OCI-M1 (cell line): Measurements from ENCODE around the gene ZBTB47.
A peak's percentile ranks its signal among the peaks of the same experiment; 100 is the strongest.

ENCODE experiments used
- DNase-seq: peaks from one replicate; lab custom pipeline; 2025; lab: John Stamatoyannopoulos, UW

The ZBTB47 gene

DNA sequence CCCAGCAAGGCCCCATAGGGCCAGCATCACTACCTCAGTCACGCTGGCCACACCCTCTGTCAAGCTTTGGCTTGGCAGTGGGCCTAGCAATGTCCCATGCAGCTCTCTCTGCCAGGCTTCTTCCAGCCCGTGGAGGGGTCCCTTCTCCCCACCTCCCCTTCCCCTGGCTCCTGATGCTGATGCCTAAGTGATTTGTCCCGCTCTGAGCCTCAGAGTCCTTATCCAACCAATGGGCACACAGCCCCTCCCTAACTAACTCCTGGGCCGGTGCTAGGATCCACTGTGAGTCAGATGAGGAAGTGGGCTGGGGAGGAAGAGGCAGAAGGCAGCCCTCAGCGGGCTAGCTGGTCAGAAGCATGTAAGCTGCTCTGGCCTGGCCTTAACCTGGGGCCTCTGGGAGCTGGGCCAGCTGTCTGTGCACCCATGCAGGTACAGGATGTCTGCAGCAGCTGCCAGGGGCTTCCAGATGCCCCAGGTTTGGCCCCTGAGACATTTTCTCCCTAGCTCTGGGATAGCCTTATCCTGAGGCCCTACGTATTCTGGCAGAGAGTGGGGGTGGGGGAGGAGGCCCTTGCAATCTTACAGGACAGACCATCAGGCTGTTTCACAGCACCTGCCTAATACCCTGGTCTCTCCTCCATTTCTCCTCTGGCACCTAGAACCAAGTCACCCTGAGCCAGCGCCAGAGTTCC lies 740 bp upstream of the ZBTB47 start:
- peak; percentile 86 for DNase-seq

DNA sequence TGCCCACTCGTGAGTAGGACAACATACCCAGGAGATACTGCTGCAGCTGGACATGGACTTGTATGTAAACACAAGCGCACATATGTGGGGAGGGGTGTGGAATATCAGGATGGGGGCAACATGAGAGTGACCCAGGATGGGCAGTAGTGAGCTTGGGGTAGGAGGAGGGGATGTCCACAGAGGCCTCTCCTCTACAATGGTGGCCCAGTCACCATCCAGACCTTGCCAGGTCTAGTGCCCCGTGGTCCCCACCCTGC lies 266 bp upstream of the ZBTB47 start:
- DNase-seq = no peak

DNA sequence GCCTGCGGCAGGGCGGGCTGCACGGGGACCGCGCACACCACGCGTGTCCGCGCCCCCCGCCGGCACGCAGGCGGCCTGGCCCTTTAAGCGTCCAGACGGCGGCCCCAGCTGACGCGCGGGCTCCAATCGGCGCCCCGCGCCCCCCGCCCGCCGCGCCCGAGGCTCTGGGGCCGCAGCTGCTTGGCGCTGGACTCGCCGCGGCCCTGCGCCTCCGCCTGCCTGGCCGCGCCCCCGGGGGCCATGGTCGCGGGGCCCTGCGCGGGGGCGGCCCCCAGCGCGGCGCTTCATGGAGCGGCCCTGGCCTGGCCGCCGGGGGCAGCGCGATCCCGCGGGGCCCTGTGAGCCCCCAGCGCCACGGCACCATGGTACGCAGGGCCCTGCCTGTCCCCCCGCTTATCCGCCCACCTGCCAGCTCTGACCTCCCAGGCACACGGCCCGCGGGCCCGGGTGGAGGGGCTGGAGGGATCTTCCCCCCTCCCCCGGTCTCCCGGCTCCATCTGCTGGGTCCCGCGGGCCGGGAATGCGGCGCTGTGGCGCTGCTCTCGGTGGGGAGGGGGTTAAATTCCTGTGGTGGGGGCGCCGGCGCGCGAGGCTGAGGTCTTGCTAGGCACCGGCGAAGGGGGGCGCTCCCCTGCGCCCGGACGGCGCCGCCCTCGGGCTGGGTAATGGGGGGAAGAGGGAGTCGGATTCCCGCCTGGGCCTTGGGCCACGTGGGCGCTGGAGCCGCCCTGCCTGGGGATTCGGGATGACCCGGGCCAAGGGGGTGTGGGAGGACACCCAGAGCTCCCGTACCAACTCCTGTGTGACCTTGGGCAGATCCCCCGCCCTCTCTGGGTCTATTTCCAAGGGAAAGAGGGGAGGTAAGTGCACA lies 1.1 kb downstream of the ZBTB47 start:
- DNase-seq = peak; percentile 41

DNA sequence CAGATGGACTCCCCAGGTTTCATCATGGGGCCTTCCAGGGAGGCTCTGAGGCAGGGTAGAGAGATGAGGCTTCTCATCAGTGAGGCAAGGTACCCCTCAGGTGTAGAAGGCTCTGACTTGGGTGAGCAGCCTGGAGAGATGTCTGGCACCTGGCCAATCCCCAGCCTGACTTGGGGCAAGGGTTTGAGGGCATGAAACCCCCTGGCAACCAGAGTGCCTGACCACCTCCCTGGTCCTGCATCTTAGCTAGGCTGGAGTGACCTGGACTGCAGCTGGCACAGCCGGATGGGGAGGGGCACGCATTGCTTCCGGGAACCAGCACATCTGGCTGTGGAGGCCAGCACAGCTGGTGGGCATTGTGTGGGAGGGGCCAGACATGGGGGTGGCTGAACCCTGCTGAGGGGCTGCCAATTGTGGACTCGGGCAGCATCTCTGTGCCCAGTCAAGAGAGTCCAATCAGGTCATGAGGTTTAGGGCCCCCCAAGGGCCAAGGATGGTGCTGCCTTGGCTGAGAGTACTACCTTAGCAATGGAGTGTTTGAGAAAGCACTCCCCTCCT lies 1.9 kb downstream of the ZBTB47 start:
- DNase-seq = no peak

DNA sequence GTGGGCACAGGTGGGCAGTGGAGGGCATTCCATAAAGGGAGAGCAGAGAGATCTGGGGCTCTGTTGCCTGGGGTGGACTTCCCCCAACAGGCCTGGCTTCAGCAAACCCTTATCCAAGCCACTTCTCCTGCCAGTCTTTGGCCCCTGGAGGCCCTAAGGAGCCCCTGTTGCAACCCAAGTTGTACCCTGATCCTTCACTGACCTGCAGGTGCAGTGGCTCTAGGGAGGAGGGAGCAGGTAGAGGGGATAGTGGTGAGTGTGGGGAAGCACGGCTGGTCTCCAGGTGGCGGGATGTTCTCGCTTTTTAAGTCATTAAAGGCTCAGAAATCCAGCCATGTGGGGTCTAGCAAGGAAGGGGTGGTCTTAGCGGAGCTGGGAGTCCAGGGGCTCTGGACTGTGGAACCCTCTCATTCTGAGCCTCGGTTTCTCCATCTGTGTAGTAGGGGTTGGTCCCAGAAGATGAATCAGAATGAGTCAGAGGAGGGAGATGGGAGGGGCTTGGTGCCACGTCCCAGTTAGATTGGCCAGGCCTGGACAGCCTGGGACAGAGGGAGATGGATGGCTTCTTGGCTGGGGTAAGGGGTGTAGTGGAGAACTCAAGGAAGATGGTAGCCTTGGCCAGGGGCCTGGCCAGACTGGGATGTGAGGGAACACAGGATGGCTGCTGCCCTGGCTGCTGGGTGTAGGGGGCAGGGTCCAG lies 2.6 kb downstream of the ZBTB47 start:
- no peak for DNase-seq

DNA sequence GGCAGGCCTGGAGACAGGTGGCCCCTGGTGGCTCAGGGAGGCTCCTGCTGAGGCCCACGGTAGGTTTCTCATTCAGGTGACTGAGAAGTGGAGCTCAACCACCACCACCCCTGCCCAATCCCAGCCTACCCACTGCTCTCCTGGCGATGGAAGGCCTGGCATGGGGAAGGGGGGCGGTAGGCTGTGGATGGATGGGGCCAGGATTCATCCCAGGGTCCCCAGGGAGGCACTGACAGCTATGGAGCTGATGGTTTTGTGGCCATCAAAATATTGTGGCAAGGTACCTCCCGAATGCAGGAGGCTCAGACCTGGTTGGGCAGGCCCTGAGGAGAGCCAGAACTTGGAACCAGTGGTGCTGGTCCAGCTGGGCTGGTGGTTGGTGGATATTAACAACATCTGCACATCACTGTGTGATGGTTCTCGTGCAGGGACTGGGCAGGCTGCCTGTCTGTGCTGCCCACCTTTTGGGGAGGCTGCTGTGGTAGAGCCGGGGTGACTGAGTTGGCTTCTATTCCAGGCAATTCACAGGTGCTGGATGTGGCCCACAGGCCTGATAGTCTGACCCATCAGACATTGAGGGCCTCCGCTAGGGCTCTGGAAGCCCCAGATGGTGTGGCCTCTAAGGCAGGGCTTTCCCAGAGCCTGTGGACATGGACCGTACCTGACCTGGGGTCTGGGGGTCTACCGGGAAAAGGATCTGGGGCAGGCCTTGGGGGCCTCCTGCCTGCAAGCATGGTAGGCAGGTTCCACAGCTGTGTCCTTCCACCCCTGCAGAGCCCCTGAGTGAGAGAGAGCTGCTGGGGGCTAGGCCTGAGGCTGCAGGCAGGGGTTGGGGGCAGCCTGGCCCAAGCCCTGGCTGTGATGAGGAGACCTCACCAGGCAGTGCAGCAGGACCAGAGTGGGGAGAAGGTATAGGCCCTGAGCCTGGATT lies 3.4 kb downstream of the ZBTB47 start:
- no peak for DNase-seq

DNA sequence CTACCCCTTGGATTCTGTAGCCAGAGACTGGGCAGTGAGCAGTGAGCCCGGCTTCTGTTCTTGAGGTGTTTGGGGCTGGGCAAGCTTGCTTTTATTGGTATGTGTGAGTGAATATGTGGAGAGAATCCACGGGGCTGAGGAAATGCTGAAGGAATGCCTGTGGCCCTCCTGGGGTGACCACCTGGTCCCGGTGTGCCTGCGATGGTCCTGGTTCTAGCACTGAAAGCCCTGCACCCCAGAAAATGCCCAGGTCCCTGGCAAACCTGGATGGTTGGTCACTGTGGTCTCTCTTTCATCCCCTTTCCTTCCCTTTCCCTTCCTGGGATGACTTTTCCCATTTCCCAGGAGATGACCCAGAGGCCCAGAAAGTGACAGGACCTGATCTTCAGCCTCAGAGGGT lies 4.2 kb downstream of the ZBTB47 start:
- no peak for DNase-seq

DNA sequence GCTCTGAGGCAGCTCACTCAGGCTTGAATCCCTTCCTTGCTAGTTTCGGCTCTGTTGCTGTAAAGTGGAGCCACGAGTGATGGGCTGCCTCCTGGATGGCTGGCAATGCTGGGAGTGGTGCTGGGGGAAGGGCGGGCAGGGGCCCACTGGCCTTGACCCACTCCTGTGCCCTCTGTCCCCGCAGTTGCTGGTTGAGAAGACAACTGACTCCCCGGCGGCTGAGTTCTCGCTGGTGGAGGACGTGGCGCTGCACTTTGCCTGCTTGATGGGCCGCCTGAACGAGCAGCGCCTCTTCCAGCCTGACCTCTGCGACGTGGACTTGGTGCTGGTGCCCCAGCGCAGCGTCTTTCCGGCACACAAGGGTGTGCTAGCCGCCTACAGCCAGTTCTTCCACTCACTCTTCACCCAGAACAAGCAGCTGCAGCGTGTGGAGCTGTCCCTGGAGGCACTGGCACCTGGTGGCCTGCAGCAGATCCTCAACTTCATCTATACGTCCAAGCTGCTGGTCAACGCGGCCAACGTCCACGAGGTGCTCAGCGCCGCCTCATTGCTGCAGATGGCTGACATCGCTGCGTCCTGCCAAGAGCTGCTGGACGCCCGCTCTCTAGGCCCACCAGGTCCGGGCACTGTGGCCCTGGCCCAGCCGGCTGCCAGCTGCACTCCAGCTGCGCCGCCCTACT lies 4.7 kb downstream of the ZBTB47 start:
- DNase-seq = no peak

DNA sequence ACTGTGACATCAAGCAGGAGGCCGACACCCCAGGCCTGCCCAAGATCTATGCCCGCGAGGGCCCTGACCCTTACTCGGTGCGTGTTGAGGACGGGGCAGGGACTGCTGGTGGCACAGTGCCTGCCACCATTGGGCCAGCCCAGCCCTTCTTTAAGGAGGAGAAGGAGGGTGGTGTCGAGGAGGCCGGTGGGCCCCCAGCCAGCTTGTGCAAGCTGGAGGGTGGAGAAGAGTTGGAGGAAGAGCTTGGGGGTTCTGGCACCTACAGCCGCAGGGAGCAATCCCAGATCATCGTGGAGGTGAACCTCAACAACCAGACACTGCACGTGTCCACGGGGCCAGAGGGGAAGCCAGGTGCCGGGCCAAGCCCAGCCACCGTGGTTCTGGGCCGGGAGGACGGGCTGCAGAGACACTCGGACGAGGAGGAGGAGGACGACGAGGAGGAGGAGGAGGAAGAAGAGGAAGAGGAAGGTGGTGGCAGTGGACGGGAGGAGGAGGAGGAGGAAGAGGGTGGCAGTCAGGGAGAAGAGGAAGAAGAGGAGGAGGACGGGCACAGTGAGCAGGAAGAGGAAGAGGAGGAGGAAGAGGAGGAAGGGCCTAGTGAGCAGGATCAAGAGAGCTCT lies 5.4 kb downstream of the ZBTB47 start:
- DNase-seq = no peak

DNA sequence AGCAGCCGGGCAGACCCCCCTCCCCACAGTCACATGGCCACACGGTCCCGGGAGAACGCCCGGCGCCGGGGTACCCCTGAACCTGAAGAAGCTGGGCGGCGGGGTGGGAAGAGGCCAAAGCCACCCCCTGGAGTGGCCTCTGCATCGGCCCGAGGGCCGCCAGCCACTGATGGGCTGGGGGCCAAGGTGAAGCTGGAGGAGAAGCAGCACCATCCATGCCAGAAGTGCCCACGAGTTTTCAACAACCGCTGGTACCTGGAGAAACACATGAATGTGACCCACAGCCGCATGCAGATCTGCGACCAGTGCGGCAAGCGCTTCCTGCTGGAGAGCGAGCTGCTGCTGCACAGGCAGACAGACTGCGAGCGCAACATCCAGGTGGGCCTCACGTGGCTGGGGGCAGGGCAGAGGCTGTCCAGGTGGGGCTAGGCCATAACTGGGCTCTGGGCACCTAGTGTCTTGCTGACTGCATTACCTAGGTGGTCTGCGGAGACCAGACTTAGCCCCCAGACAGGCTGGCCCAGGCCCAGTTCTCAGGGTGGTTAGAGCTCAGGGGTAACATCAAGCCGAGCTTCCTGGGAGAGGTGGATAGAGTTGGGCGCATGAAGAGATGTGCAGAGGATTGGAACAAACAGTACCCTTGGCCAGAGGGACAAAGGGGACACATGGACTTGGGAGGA lies 6.1 kb downstream of the ZBTB47 start:
- no peak for DNase-seq

DNA sequence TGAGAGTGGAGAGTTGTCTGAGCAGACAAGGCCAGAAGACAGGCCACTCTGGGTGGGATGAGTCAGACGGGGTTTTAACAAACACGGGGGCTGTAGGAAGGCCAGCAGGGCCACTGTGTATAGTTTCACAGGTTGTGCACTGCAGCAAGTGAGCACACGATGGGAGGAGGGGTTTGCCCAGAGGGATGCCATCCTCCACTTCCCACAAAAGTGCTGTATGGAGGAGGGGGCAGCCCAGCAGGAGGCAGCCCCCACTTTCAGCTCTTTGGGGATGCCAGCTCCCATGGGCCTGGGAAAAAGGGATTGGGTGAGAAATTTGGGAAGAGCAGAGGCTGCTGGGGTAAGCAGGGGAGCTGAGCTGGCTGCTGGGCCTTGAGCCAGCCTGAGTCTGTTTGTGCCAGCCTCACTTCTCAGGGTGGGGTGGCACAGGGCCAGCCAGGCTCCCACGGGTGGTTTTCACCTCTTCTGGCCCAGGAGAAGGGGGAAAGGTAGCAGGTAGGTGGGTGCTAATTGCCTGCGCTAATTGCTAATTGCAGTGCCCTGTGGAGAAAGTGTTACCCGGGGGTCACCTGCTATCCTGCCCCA lies 6.7 kb downstream of the ZBTB47 start:
- no peak for DNase-seq

DNA sequence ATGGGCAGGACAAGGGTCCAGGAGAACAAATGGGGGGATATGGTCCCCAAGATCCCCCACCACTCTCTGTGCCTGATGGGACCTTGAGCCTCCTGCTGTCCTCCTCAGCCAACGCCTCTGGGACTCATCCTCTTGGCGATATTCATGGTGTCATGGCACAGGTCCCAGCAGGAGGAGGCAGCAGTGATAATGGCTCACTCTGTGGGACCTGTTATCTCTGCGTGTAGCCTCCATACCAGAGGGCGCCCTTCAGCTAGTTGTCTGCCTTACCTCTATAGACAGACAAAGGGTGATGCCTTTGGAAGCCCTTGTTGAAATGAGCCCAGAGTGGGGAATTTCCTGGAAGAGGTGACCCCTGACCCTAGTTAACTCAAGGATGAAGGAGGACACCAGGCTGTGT lies 7.4 kb downstream of the ZBTB47 start:
- DNase-seq = peak; percentile 62

DNA sequence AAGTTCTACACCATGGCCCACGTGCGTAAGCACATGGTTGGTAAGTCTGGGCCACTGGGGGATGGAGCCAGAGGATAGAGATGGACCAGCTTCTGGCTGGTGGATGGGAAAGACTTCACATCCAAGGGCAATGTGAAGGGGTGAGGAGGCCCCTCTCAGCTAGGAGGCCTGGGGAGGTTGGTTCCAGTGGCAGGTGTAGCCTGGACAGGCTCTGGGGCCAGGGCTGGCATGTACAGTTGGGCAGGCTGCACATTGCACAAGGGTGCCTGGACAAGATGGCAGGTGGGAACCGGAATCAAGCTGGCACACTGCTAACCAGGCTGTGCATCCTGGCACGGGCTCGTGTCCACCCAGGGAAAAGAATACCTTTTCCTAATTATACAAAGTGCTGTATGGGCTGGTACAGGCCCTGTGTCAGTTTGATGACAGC lies 8.1 kb downstream of the ZBTB47 start:
- no peak for DNase-seq

DNA sequence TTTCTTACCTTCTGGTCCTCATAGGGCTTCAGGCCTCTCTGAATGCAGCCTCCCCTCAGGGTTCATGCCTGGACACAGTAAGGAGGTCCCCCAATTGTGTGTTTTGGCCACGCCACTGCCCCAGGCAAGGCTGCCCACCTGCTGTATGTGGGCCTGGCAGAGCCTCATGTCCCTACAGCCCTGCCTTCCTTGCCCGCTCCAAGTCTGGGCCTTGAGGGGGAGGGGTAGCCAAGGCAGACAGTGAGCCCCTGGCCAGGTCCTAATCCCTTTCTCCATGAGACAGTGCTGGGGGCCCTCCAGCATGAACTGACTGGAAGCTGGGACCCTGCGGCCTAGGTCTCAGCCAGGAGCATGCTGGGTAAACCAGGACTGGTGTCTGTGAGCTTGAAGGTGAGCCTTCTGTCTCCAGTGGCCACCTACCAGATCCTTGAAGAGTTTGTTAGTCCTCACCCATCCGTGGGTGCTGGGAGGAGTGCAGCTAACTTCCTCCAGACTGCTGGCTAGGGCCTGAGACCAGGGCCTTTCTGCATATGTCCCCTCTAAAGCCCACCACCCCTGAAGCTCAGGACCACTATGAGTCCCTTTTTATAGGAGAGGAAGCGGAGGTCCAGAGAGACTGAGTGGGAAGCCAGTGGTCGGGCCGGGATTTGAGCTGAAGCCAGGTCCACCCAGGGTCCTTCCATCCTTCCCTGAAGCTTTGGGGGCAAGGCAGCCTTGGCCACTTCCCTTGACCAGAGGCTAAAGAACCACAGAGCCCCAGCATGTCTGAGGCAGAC lies 8.7 kb downstream of the ZBTB47 start:
- no peak for DNase-seq

DNA sequence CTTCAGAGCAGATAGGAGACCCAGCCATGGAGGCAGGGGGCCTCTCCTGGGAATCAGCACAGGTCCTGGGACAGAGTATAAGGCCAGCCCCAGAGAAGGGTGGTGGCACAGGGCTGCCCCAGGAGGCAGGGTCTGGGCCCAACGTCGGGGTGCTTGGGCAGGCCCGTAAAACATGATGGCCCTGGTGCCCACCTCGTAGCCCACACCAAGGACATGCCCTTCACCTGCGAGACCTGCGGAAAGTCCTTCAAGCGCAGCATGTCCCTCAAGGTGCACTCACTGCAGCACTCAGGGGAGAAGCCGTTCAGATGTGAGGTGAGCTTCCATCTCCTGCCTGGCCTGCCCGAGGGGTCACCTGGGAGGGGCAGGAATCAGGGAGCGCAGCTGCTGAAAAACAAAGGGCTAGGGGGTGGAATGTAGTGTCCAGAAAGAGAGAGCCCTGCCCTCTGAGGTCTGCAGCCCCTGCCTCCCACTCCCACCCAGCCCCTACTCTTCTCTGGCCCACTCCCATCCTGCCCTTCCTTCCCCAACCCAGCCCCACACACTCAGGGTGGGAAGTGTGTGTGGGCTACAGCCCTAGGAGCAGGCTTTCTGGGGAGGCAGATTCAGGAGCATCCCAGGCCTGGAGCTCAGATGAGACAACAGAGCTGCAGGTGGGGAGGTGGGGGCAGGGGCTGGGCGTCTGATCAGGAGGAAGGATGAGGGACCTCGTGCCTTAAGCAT lies 9.5 kb downstream of the ZBTB47 start:
- DNase-seq = no peak

DNA sequence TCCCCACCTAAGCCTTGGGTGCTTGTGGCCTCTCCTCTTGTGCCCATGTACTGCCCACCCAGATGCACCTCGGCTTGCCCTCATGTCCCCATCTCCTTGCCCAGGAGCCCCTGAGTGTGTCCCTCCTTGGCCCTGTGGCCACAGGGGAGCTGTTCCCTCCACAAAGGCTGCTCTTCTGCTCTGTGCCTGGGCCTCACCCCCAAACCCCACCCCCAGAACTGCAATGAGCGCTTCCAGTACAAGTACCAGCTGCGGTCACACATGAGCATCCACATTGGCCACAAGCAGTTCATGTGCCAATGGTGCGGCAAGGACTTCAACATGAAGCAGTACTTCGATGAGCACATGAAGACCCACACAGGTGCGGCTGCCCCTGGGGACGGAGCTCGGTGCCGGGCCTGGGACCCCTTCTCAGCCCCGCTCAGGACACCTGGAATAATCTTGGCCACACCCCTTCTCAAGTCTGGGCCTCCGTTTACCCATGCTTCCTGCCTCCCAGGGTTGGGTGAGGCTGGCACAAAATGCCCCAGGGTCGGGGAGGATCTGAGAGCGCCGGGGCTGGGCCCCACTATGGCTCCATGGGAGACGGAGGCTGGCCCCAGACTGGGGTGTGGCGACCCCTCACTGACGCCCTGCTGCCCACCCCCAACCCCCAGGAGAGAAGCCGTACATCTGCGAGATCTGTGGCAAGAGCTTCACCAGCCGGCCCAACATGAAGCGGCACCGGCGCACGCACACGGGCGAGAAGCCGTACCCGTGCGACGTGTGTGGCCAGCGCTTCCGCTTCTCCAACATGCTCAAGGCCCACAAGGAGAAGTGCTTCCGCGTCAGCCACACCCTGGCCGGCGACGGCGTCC lies 10.3 kb downstream of the ZBTB47 start:
- no peak for DNase-seq

DNA sequence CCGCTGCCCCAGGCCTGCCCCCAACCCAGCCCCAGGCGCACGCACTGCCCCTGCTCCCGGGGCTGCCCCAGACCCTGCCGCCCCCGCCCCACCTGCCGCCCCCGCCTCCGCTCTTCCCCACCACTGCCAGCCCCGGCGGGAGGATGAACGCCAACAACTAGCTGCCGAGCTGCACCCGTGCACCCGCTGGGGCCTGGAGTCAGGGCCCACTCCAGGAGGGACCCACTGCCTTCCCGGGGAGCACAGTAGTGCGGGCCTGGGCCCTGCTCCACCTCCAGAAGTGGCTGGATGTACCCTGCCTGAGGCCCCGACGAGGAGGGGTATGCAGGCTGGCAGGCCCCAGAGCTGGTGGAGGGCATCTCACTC lies 10.9 kb downstream of the ZBTB47 start:
- DNase-seq = no peak
